Neural cell (in vitro differentiated cells): Measurements from ENCODE around the gene SLC9A6.

ENCODE experiments used
- CTCF ChIP-seq: fragments of 450-650 bp; IDR thresholded peaks from 2 replicates; pipeline ENCODE4 v1.5.1; 2014; ENCODE audit warnings: antibody characterized with exemption, mild to moderate bottlenecking, moderate library complexity; ENCODE audit not compliant: poor library complexity, severe bottlenecking
- EP300 ChIP-seq: fragments of 450-650 bp; conservative IDR thresholded peaks from 2 replicates; pipeline ENCODE4 v1.6.1; 2014; ENCODE audit warnings: antibody characterized with exemption, mild to moderate bottlenecking, moderate library complexity; ENCODE audit not compliant: poor library complexity, severe bottlenecking
- EZH2 ChIP-seq: fragments of 200-600, 300-800 bp; shearing (Covaris generic), sonication (generic); IDR thresholded peaks from 2 replicates; pipeline ENCODE4 v1.6.1; 2014; ENCODE audit warnings: antibody characterized with exemption, low read length, borderline replicate concordance, mild to moderate bottlenecking; ENCODE audit not compliant: insufficient read depth, poor library complexity, severe bottlenecking
- MXI1 ChIP-seq: fragments of 450-650 bp; conservative IDR thresholded peaks from 2 replicates; pipeline ENCODE4 v1.6.1; 2014; ENCODE audit warnings: antibody characterized with exemption, mild to moderate bottlenecking; ENCODE audit not compliant: poor library complexity, severe bottlenecking
- POLR2AphosphoS5 ChIP-seq: IDR thresholded peaks from 2 replicates; pipeline ENCODE4 v1.6.1; 2012
- RAD21 ChIP-seq: fragments of 450-650 bp; conservative IDR thresholded peaks from 2 replicates; pipeline ENCODE4 v1.6.1; 2014; ENCODE audit warnings: antibody characterized with exemption, mild to moderate bottlenecking, moderate library complexity
- SMC3 ChIP-seq: fragments of 450-650 bp; conservative IDR thresholded peaks from 2 replicates; pipeline ENCODE4 v1.6.1; 2014; ENCODE audit warnings: antibody characterized with exemption, mild to moderate bottlenecking, moderate library complexity; ENCODE audit not compliant: poor library complexity
- TAF1 ChIP-seq: IDR thresholded peaks from 2 replicates; pipeline ENCODE4 v1.6.1; 2012; ENCODE audit warnings: low read depth
- TF ChIP-seq, protein P1 (sequence below): IDR thresholded peaks from 2 replicates; pipeline ENCODE4 v1.6.1; 2012; ENCODE audit warnings: borderline replicate concordance

DNA sequence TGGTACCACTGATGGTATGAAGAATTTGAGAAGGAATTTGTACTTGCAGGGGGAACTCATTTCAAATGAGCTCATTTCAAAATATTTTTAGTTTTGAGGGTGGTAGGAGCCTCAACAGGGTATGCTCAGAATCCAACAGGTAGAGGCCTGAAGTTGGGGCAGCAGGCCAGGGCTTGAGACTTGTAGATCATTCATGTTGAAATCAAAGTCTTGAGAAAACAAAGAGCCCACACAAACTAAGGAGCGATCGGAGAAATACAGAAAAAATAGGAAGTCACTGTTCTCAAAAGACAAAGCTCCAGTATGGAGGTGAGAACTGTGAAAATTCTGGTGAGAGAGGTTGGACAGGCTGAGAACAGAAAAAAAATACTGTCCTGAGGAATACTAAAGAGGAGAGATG lies 979 bp upstream of the SLC9A6 start:
- TF ChIP-seq CTCF (no peak), POLR2AphosphoS5 (no peak), EP300 (no peak), RAD21 (no peak), TAF1 (no peak), EZH2 (no peak), SMC3 (no peak), MXI1 (no peak)
- TF ChIP-seq, protein P1, sequence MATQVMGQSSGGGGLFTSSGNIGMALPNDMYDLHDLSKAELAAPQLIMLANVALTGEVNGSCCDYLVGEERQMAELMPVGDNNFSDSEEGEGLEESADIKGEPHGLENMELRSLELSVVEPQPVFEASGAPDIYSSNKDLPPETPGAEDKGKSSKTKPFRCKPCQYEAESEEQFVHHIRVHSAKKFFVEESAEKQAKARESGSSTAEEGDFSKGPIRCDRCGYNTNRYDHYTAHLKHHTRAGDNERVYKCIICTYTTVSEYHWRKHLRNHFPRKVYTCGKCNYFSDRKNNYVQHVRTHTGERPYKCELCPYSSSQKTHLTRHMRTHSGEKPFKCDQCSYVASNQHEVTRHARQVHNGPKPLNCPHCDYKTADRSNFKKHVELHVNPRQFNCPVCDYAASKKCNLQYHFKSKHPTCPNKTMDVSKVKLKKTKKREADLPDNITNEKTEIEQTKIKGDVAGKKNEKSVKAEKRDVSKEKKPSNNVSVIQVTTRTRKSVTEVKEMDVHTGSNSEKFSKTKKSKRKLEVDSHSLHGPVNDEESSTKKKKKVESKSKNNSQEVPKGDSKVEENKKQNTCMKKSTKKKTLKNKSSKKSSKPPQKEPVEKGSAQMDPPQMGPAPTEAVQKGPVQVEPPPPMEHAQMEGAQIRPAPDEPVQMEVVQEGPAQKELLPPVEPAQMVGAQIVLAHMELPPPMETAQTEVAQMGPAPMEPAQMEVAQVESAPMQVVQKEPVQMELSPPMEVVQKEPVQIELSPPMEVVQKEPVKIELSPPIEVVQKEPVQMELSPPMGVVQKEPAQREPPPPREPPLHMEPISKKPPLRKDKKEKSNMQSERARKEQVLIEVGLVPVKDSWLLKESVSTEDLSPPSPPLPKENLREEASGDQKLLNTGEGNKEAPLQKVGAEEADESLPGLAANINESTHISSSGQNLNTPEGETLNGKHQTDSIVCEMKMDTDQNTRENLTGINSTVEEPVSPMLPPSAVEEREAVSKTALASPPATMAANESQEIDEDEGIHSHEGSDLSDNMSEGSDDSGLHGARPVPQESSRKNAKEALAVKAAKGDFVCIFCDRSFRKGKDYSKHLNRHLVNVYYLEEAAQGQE: no peak
